Effector memory CD8-positive, alpha-beta T cell (primary cell): ENCODE results near the gene GDF11.
A peak's percentile ranks its signal among the peaks of the same experiment; 100 is the strongest.

Experiments
- ATAC-seq: fragments of 150-1000 bp; cut with Tn5 transposase; replicated peaks from 2 replicates; pipeline ENCODE4 v1.10.0; 2021; ENCODE audit warnings: mild to moderate bottlenecking, moderate library complexity
- DNase-seq, 3 experiments: peaks; one replicate each; pipeline ENCODE4 v3.0.0; 2021
- H3K27ac Mint-ChIP-seq, 2 donors: one replicate each; pipeline ENCODE4 v1.8.0; 2022; ENCODE audit warnings: mild to moderate bottlenecking in 2 of 2, mixed read lengths in 2 of 2, moderate library complexity in 2 of 2
- H3K27me3 Mint-ChIP-seq, 2 donors: one replicate each; pipeline ENCODE4 v1.8.0; 2022; ENCODE audit warnings: mixed read lengths in 2 of 2
- H3K36me3 Mint-ChIP-seq: one replicate; pipeline ENCODE4 v1.8.0; 2022; ENCODE audit warnings: mild to moderate bottlenecking, moderate library complexity, mixed read lengths; ENCODE audit not compliant: insufficient read depth
- H3K4me1 Mint-ChIP-seq, 2 donors: one replicate each; pipeline ENCODE4 v1.8.0; 2022; ENCODE audit warnings: low read depth in 2 of 2, mixed read lengths in 2 of 2
- H3K4me3 Mint-ChIP-seq, 2 donors: one replicate each; pipeline ENCODE4 v1.8.0; 2022; ENCODE audit warnings: mild to moderate bottlenecking in 2 of 2, mixed read lengths in 2 of 2, moderate library complexity in 2 of 2
- H3K9me3 Mint-ChIP-seq, 2 donors: one replicate each; pipeline ENCODE4 v1.8.0; 2022; ENCODE audit warnings: mixed read lengths in 2 of 2

GDF11 gene

DNA sequence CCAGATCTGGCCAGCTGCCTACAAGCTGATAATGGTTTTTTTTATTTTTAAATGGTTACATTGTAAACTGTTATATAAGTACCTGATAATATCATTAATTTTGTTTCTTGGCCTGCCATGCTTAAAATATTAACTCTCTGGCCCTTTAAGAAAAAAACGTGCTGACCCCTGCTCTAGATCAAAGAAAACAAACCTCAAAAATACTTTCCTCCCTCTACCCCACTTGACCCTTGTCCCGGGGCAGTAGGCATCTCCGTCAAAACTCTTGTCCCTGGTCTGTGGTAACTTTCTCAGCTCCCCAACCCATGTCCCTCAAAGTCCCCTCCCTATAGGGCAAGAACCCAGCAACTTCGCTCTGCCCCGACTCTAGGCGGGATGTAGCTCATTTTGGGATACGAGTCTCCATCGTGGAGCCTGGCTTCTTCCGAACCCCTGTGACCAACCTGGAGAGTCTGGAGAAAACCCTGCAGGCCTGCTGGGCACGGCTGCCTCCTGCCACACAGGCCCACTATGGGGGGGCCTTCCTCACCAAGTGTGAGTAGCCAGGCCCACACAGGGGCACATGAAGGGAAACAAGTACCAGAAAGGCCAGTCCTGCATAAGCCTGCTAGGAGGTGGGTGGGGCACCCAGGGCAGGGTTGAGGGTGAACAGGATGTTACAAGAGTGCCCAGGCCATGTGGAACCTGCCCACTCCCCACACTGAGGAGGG lies 19.3 kb upstream of the GDF11 start:
- no peak overlapping the region for H3K4me3 Mint-ChIP-seq
- peak overlapping the region in 1 of 2 donors; percentile 74 for H3K27ac Mint-ChIP-seq
- H3K4me1 Mint-ChIP-seq: peaks cover 22 to 23% of the 10 kb centered on the region in 2 donors
- DNase-seq (no peak), ATAC-seq (no peak)
- H3K36me3 Mint-ChIP-seq: peaks cover 17% of the 10 kb centered on the region
- H3K27me3 Mint-ChIP-seq: no peaks in the 10 kb centered on the region
- H3K9me3 Mint-ChIP-seq: no peaks in the 10 kb centered on the region

DNA sequence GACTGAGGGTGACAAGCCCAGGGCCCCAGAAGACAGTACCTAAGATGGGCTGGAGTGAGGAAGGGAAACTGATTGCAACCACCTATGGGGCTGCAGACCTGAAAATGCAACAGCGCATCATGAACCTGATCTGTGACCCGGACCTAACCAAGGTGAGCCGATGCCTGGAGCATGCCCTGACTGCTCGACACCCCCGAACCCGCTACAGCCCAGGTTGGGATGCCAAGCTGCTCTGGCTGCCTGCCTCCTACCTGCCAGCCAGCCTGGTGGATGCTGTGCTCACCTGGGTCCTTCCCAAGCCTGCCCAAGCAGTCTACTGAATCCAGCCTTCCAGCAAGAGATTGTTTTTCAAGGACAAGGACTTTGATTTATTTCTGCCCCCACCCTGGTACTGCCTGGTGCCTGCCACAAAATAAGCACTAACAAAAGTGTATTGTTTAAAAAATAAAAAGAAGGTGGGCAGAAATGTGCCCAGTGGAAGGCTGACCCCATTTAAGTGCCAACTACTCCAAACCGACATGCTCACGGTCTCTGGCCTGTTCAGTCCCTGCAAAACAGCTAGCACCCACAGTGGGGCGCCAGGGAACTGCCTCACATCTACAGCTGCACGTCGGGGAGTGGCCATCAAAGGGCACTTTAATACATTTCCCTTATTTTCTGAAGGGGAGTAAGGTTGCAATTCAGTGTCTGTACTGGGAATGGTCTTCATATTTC lies 18.5 kb upstream of the GDF11 start:
- DNase-seq: peak; percentile 57 to 68 (median 58)
- H3K4me1 Mint-ChIP-seq: peaks cover 22 to 25% of the 10 kb centered on the region in 2 donors
- no peaks in the 10 kb centered on the region for H3K9me3 Mint-ChIP-seq
- peak overlapping the region in 1 of 2 donors; percentile 74 for H3K27ac Mint-ChIP-seq
- peak; percentile 48 for ATAC-seq
- H3K4me3 Mint-ChIP-seq: no peak overlapping the region
- peaks cover 22% of the 10 kb centered on the region for H3K36me3 Mint-ChIP-seq
- no peaks in the 10 kb centered on the region for H3K27me3 Mint-ChIP-seq

- Mint-ChIP-seq H3K36me3 (peaks cover 26% of the 10 kb centered on the region), H3K27ac (peak overlapping the region in 1 of 2 donors; percentile 13), H3K4me3 (no peak overlapping the region), H3K4me1 (peaks cover 27 to 30% of the 10 kb centered on the region in 2 donors), H3K9me3 (no peaks in the 10 kb centered on the region), H3K27me3 (no peaks in the 10 kb centered on the region)
- no peak for DNase-seq
- no peak for ATAC-seq
Measured at GRCh38 chr12:55724940-55725309, 18.0 kb upstream of the GDF11 start.

DNA sequence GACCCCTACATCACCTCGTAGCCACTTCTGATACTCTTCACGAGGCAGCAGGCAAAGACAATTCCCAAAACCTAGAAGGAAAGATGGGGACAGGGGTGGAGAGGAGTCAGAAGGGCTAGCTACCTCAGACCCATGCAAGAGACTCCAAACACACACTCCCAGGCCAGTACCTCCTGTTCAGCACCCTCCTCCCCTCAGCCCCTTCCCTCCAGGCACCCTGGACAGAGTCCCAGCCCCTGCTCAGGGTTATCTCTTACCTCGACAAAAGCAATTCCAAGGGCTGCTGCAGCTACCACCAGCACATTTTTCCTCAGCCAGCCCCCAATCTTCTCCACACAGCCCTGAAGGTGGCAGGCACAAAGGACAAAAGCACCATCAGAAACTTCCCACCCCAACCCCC lies 17.4 kb upstream of the GDF11 start:
- H3K27ac Mint-ChIP-seq: peak overlapping the region in 1 of 2 donors; percentile 96
- H3K4me1 Mint-ChIP-seq: peaks cover 34 to 37% of the 10 kb centered on the region in 2 donors
- peaks cover 26% of the 10 kb centered on the region for H3K36me3 Mint-ChIP-seq
- ATAC-seq (no peak), DNase-seq (no peak)
- peak overlapping the region in 1 of 2 donors; percentile 4 for H3K4me3 Mint-ChIP-seq
- no peaks in the 10 kb centered on the region for H3K9me3 Mint-ChIP-seq
- H3K27me3 Mint-ChIP-seq: no peaks in the 10 kb centered on the region

DNA sequence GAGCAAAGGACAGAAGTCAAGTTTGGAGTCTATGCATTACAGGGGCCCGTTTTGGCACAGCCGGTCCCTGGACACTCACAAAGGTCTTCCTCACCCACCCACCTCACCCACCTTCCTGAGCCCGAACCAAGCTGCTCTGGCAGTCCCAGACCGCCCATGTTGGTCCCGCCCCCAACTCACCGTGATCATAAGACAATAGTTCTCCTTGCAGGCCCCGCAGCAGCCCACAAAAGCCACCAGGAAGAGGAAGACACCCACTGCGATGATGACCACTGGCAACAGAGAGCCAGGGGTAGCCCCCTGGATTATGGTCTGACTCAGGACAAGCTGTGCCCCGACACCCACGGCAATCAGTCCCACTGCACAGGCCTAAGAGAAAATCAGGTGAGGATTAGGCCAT lies 16.0 kb upstream of the GDF11 start:
- Mint-ChIP-seq H3K9me3 (no peaks in the 10 kb centered on the region), H3K4me1 (peaks cover 36 to 41% of the 10 kb centered on the region in 2 donors), H3K36me3 (peaks cover 26% of the 10 kb centered on the region), H3K27me3 (no peaks in the 10 kb centered on the region), H3K4me3 (peak overlapping the region; percentile 88 to 90), H3K27ac (peak overlapping the region; percentile 84 to 96)
- DNase-seq (no peak), ATAC-seq (no peak)

- ATAC-seq (no peak), DNase-seq (no peak)
- Mint-ChIP-seq H3K36me3 (peaks cover 26% of the 10 kb centered on the region), H3K4me3 (peak overlapping the region; percentile 88 to 90), H3K27ac (peak overlapping the region; percentile 84 to 96), H3K4me1 (peaks cover 39 to 45% of the 10 kb centered on the region in 2 donors), H3K27me3 (no peaks in the 10 kb centered on the region), H3K9me3 (no peaks in the 10 kb centered on the region)
Measured at GRCh38 chr12:55727643-55728185, 15.2 kb upstream of the GDF11 start.

DNA sequence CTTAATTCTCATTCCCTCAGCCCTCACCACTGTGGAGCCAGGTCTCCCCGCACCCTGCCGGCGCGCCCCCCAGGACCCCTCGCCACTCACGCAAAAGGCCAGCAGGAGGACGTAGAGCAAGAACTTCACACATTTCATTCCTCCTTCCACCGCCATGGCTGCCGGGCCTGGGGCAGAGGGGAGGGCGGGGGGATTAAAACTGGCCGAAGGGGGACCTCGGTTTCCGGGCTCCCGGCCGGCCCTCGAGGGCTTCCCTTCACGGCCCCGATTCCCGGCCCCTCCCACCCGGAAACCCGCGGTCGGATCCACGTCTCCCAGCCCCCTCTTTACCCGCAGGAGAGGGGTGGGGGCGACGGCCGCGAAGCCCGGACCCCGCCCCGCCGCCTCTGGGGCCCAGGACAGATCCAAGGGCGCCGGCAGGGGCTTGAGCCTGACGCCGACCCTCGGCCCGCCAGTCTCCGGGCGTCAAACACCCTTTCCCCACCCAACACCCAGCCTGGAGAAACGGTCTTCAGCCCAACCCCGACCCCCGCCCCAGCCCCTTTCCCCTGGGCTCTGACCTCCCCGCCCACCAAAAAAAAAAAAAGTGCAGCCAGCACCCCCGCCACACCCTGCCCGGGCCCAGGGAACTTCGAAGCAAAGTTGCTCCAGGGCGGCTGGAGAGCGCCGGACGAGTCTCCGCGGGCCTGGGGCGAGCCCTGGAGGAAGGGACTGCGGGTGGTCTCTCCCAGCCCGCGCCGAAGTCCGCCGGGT lies 14.6 kb upstream of the GDF11 start:
- H3K9me3 Mint-ChIP-seq: no peaks in the 10 kb centered on the region
- ATAC-seq (peak; percentile 1), DNase-seq (no peak)
- H3K4me1 Mint-ChIP-seq: peaks cover 39 to 45% of the 10 kb centered on the region in 2 donors
- H3K36me3 Mint-ChIP-seq: peaks cover 26% of the 10 kb centered on the region
- H3K27me3 Mint-ChIP-seq: no peaks in the 10 kb centered on the region
- peak overlapping the region in 1 of 2 donors; percentile 84 for H3K27ac Mint-ChIP-seq
- H3K4me3 Mint-ChIP-seq: peak overlapping the region; percentile 88 to 90

DNA sequence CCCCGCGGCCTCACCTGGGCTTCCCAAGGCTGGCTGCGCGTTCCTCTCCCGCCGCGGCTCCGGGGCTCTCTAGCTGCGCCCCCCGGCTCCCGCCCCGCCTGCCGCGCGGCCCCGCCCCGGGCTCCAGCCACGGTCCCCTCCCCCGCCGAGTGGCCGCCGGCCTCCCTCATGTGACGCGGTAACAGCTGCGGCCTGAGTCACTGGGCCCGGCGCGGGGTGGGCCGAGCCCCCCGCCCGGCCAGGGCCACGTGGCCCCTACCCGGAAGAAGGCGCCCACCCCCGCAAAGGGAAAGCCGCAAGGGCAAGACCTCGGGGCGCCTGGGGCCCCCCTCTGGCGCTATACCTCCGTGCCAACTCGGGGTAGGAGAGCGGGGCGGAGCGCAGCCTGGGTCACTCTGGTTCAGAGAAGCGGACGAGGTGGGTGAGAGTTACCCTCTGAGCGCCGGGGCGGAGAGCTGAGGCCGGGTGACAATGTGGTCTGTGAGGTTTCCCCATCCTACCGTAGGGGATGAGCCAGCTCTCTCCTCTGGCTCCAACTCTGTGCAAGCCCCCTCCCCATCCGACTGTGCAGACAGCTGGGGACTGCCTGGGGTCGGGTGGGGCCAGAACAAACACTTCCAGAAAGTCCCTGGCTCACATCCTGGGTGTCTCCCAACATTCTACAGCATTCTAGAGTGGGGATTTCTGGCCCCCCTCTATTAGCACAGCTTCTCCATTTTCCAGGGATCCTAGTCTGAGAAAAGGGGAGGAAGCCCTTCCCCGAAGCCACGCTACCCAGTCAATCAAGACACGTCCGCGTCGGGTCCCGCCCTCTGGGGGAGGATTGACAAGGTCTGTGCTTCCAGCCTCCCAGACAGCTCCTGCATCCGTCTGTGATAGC lies 13.7 kb upstream of the GDF11 start, which contains the start of gene CD63:
TSS of gene CD63 (minus strand) at position 71 of the 880 bp plus-strand sequence. CDS start 668 bp downstream, outside the sequence.
- Mint-ChIP-seq H3K4me1 (peaks cover 39 to 45% of the 10 kb centered on the region in 2 donors), H3K27ac (peak within 1 kb of the TSS; percentile 84 to 96), H3K36me3 (peaks cover 24% of the 10 kb centered on the region), H3K27me3 (no peaks in the 10 kb centered on the region), H3K4me3 (peak within 1 kb of the TSS; percentile 88 to 90), H3K9me3 (no peaks in the 10 kb centered on the region)
- peak; percentile 73 for ATAC-seq
- peak; percentile 39 to 43 (median 39) for DNase-seq

- H3K4me1 Mint-ChIP-seq: peaks cover 35 to 40% of the 10 kb centered on the region in 2 donors
- peak overlapping the region; percentile 82 to 92 for H3K27ac Mint-ChIP-seq
- peaks cover 24% of the 10 kb centered on the region for H3K36me3 Mint-ChIP-seq
- no peaks in the 10 kb centered on the region for H3K27me3 Mint-ChIP-seq
- ATAC-seq (peak; percentile 56), DNase-seq (peak in 1 of 3 experiments; percentile 28)
- no peaks in the 10 kb centered on the region for H3K9me3 Mint-ChIP-seq
- peak overlapping the region; percentile 88 to 90 for H3K4me3 Mint-ChIP-seq
Measured at GRCh38 chr12:55729819-55730818, 12.8 kb upstream of the GDF11 start.

DNA sequence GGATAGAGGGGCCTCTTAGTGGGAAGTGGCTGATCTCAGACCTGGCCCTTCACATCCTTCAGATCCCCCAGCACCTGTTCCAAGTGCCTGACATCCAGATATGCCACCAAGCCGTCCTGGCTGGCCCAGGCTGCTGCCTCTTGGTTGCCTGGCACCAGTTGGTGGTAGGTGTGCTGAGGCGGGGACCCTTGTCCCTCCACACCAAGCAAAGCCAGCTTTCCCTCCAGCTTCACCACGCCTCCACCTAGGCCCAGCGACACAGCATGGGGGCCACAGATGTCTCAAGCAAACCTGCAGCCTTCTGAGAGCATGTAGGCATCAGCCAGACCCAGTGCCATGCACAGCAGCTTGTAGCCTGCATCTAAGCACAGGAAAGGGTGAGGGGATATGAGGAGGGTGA lies 10.6 kb upstream of the GDF11 start:
- Mint-ChIP-seq H3K9me3 (no peaks in the 10 kb centered on the region), H3K36me3 (peaks cover 9% of the 10 kb centered on the region), H3K4me3 (no peak overlapping the region), H3K27ac (peak overlapping the region; percentile 6 to 72), H3K4me1 (peaks cover 29 to 37% of the 10 kb centered on the region in 2 donors), H3K27me3 (no peaks in the 10 kb centered on the region)
- DNase-seq: no peak
- ATAC-seq: no peak

DNA sequence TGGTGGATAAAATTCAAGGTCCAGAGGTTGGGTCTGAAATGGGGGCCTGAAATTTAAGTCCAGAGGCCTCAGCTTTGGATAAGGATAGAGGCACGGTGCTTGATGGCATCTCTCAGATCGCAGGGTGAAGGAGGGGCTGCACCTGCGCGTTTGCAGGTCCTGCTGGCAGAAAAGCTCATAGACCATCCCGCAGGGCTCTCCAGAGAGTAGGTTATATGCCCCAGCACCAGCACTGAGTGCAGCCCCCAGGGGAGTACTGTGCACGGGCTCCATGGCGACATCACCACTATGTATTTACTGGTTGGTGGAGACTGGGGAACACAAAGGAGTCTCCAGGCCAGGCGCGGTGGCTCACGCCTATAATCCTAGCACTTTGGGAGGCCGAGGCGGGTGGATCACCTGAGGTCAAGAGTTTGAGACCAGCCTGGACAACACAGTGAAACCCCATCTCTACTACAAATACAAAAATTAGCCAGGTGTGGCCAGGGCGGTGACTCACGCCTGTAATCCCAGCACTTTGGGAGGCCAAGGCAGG lies 9.8 kb upstream of the GDF11 start:
- Mint-ChIP-seq H3K9me3 (no peaks in the 10 kb centered on the region), H3K36me3 (peaks cover 10% of the 10 kb centered on the region), H3K4me1 (peaks cover 30 to 37% of the 10 kb centered on the region in 2 donors), H3K27me3 (no peaks in the 10 kb centered on the region), H3K27ac (peak overlapping the region in 1 of 2 donors; percentile 72), H3K4me3 (no peak overlapping the region)
- ATAC-seq: no peak
- no peak for DNase-seq
